ENCODE data around the gene MYCN.

DNA sequence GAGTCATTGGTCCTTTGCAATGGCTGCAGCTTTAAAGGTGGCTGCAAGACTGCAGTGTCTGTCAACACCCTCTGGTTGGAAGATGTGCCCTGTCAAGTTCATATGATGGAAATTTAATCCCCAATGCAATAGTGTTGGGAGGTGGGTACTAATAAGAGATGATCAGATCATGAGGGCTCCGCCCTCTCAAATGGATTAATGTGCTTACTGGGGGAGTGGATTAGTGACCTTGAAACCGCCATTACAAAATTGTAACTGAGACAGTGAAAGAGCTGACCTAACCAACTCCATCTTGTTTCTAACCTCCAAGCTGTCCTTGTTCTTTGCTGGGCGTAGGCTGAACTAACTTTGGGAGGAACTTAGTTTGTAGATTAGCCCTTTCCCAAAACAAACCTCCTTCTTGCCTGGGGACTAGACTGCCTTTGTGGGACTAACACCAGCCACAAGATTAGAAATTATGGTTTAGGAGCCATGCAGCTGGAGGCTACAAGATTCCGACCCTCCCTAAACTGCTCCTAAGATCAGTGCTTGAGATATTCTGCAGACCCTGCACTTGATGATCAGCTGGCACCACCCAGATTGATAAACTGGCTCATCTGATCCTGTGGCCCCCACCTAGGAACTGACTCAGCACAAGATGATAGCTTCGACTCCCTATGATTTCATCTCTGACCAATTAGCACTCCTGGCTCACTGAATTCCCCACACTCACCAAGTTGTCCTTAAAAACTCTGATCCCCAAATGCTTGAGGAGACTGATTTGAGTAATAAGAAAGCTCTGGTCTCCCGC lies 13.7 kb downstream of the MYCN start:
- TF ChIP-seq, protein P1, sequence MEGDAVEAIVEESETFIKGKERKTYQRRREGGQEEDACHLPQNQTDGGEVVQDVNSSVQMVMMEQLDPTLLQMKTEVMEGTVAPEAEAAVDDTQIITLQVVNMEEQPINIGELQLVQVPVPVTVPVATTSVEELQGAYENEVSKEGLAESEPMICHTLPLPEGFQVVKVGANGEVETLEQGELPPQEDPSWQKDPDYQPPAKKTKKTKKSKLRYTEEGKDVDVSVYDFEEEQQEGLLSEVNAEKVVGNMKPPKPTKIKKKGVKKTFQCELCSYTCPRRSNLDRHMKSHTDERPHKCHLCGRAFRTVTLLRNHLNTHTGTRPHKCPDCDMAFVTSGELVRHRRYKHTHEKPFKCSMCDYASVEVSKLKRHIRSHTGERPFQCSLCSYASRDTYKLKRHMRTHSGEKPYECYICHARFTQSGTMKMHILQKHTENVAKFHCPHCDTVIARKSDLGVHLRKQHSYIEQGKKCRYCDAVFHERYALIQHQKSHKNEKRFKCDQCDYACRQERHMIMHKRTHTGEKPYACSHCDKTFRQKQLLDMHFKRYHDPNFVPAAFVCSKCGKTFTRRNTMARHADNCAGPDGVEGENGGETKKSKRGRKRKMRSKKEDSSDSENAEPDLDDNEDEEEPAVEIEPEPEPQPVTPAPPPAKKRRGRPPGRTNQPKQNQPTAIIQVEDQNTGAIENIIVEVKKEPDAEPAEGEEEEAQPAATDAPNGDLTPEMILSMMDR (IDR thresholded peaks at IDR 0.05; ENCODE audit: low read depth, low read length, missing input control) = no peak
- TF ChIP-seq, protein P2, sequence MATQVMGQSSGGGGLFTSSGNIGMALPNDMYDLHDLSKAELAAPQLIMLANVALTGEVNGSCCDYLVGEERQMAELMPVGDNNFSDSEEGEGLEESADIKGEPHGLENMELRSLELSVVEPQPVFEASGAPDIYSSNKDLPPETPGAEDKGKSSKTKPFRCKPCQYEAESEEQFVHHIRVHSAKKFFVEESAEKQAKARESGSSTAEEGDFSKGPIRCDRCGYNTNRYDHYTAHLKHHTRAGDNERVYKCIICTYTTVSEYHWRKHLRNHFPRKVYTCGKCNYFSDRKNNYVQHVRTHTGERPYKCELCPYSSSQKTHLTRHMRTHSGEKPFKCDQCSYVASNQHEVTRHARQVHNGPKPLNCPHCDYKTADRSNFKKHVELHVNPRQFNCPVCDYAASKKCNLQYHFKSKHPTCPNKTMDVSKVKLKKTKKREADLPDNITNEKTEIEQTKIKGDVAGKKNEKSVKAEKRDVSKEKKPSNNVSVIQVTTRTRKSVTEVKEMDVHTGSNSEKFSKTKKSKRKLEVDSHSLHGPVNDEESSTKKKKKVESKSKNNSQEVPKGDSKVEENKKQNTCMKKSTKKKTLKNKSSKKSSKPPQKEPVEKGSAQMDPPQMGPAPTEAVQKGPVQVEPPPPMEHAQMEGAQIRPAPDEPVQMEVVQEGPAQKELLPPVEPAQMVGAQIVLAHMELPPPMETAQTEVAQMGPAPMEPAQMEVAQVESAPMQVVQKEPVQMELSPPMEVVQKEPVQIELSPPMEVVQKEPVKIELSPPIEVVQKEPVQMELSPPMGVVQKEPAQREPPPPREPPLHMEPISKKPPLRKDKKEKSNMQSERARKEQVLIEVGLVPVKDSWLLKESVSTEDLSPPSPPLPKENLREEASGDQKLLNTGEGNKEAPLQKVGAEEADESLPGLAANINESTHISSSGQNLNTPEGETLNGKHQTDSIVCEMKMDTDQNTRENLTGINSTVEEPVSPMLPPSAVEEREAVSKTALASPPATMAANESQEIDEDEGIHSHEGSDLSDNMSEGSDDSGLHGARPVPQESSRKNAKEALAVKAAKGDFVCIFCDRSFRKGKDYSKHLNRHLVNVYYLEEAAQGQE (IDR thresholded peaks at IDR 0.05) = no peak
- TF ChIP-seq RXRA (IDR thresholded peaks at IDR 0.05) = no peak
- TF ChIP-seq, protein P3, sequence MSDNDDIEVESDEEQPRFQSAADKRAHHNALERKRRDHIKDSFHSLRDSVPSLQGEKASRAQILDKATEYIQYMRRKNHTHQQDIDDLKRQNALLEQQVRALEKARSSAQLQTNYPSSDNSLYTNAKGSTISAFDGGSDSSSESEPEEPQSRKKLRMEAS (IDR thresholded peaks at IDR 0.05) = no peak
